ENCODE data around the gene CDC42EP5.
"Not testable (repeated sequence)": the region's sequence is repeated elsewhere in the genome, so short reads cannot be mapped to it uniquely, and the experiment has no call there.

The CDC42EP5 gene

GRCh38 chr19:54473071-54473891 is at the start of gene CDC42EP5:
CDC42EP5 (minus strand) TSS chr19:54473296; CDS start chr19:54465547, 7,749 bp downstream.
- DNase-seq = no peak

- DNase-seq = no peak
These were observed 48.9 kb upstream of the CDC42EP5 start for GRCh38 chr19:54521860-54522513.

GRCh38 chr19:54521022-54521859 is 48.1 kb upstream of the CDC42EP5 start:
- DNase-seq = no peak

GRCh38 chr19:54518844-54519243 is 45.7 kb upstream of the CDC42EP5 start:
- DNase-seq = no peak

- DNase-seq = no peak
These were observed 44.4 kb upstream of the CDC42EP5 start for GRCh38 chr19:54517483-54517882.

- DNase-seq = no peak
These were observed 42.1 kb upstream of the CDC42EP5 start for GRCh38 chr19:54515156-54515555.

GRCh38 chr19:54509200-54509940 is 36.3 kb upstream of the CDC42EP5 start:
- not testable (repeated sequence) for DNase-seq

- DNase-seq = not testable (repeated sequence)
These were observed 35.4 kb upstream of the CDC42EP5 start for GRCh38 chr19:54508487-54508886.

GRCh38 chr19:54507824-54508223 is 34.7 kb upstream of the CDC42EP5 start:
- no peak for DNase-seq

GRCh38 chr19:54507038-54507717 is 34.1 kb upstream of the CDC42EP5 start:
- not testable (repeated sequence) for DNase-seq

- no peak for DNase-seq
These were observed 33.0 kb upstream of the CDC42EP5 start for GRCh38 chr19:54506079-54506478.

- not testable (repeated sequence) for DNase-seq
These were observed 32.4 kb upstream of the CDC42EP5 start for GRCh38 chr19:54505542-54505941.

- no peak for DNase-seq
These were observed 29.5 kb upstream of the CDC42EP5 start, which contains the start of gene LAIR2 for GRCh38 chr19:54502518-54503048. LAIR2 (plus strand) TSS chr19:54502831; CDS start chr19:54502919, 88 bp downstream.

- DNase-seq = not testable (repeated sequence)
These were observed 25.3 kb upstream of the CDC42EP5 start for GRCh38 chr19:54498451-54498772.

- not testable (repeated sequence) for DNase-seq
These were observed 24.8 kb upstream of the CDC42EP5 start for GRCh38 chr19:54497747-54498450.

GRCh38 chr19:54495284-54495683 is 22.2 kb upstream of the CDC42EP5 start:
- not testable (repeated sequence) for DNase-seq

- DNase-seq = no peak
These were observed 21.0 kb upstream of the CDC42EP5 start for GRCh38 chr19:54493967-54494585.

- DNase-seq = not testable (repeated sequence)
These were observed 20.0 kb upstream of the CDC42EP5 start for GRCh38 chr19:54493056-54493455.

GRCh38 chr19:54492568-54492967 is 19.5 kb upstream of the CDC42EP5 start:
- DNase-seq = no peak

- no peak for DNase-seq
These were observed 16.7 kb upstream of the CDC42EP5 start for GRCh38 chr19:54489766-54490165.

Data from NCI-H2081 treated with DMSO at 0.1 percent for 48 hours (cell line).